ENCODE data around the gene MAD2L1.

GRCh38 chr4:120007896-120008436 is 58.7 kb downstream of the MAD2L1 start:
- TF ChIP-seq CTCF (IDR thresholded peaks at IDR 0.05) (no peak), POLR2AphosphoS5 (IDR thresholded peaks at IDR 0.05) (no peak), POLR2A (IDR thresholded peaks at IDR 0.05) (no peak)

All from prostate gland (tissue), 2 donors.